Transverse colon (tissue), 4 donors: ENCODE data around the gene TNS3. TPM values are rescaled to one million over a fixed set of nuclear protein-coding genes. Genes with fewer than 3 reads are reported as not detected.

Experiments
- DNase-seq: peaks from one replicate; pipeline ENCODE4 v3.0.0-alpha.2; 2019
- H3K27ac ChIP-seq, 4 donors: fragments of 200-600 bp; sonication (generic); 2 replicates each; pipeline ENCODE4 v1.5.1; 2016 to 2018; ENCODE audit warnings: inconsistent platforms in 4 of 4
- H3K27me3 ChIP-seq: fragments of 200-600 bp; sonication (generic); 2 replicates; pipeline ENCODE4 v1.5.1; 2017; ENCODE audit warnings: inconsistent platforms
- H3K36me3 ChIP-seq, 4 donors: fragments of 200-600 bp; sonication (generic); 2 replicates each; pipeline ENCODE4 v1.5.1; 2017 to 2019; ENCODE audit warnings: inconsistent platforms in 4 of 4
- H3K4me1 ChIP-seq, 4 donors: fragments of 200-600 bp; sonication (generic); 2 replicates each; pipeline ENCODE4 v1.5.1; 2017 to 2020; ENCODE audit warnings: inconsistent platforms in 4 of 4
- H3K4me3 ChIP-seq, 4 donors: fragments of 200-600 bp; sonication (generic); 1 replicate in 1 of 4; 2 replicates in 3 of 4; pipeline versions ENCODE4 v1.5.1 to v1.6.1; 2017 to 2019; ENCODE audit warnings: inconsistent platforms in 4 of 4
- H3K9me3 ChIP-seq, 2 donors: fragments of 200-600 bp; sonication (generic); 2 replicates each; pipeline ENCODE4 v1.5.1; 2017 to 2019; ENCODE audit warnings: inconsistent platforms in 2 of 2
- EP300 ChIP-seq: sonication (generic); formaldehyde crosslinking; IDR thresholded peaks from one replicate; pipeline ENCODE4 v1.6.1; 2017; ENCODE audit warnings: antibody characterized with exemption, low read depth
- POLR2A ChIP-seq: fragments of 450-650 bp; IDR thresholded peaks from one replicate; pipeline ENCODE4 v1.6.1; 2016; ENCODE audit warnings: antibody characterized with exemption, mild to moderate bottlenecking, moderate library complexity
- POLR2AphosphoS5 ChIP-seq, 3 donors: sonication (generic); formaldehyde crosslinking; IDR thresholded peaks; one replicate each; pipeline ENCODE4 v1.6.1; 2016; ENCODE audit warnings: antibody characterized with exemption in 3 of 3
- WGBS, 2 donors: methylation state at CpG; one replicate each; pipeline ENCODE4 v1.1.5; 2018; ENCODE audit warnings: low coverage in 1 of 2; 5-methylcytosine and 5-hydroxymethylcytosine counted together
- in situ Hi-C, 4 donors: fragments of 200-750 bp; cut with MboI; loops; one replicate each; pipeline versions ENCODE4 v1.15.0 to v1.15.1; 2017; ENCODE audit warnings: low sequenced_read_pairs in 3 of 4, low pct_ligation_motif_present in 1 of 4, low pct_unique_long_range_greater_than_20kb in 1 of 4
- intact Hi-C: fragments of 100-400 bp; cut with DNase I; formaldehyde crosslinking; loops from one replicate; pipeline ENCODE4 v1.15.1; 2023; ENCODE audit warnings: low total_unique reads
- total RNA-seq, 4 donors: library from RNA; depleted of rRNA; stranded (reverse); fragments of >200 nt; gene quantifications; one replicate each; pipeline ENCODE4 v1.1.0, GENCODE V29; 2016
- TF ChIP-seq, protein P1 (sequence below), 5 experiments: fragments of 200-600 bp in 3 of 5; fragments of 450-650 bp in 2 of 5; sonication (generic) in 3 of 5; IDR thresholded peaks; 1 replicate in 2 of 5; 2 replicates in 3 of 5; pipeline ENCODE4 v1.5.1; 2016 to 2017; ENCODE audit warnings: antibody characterized with exemption in 5 of 5, inconsistent platforms in 3 of 5, mild to moderate bottlenecking in 2 of 5, moderate library complexity in 1 of 5

TNS3 gene
- total RNA-seq, 4 donors from 2014 or later: 58.5 to 104 (median 72.7) TPM

DNA sequence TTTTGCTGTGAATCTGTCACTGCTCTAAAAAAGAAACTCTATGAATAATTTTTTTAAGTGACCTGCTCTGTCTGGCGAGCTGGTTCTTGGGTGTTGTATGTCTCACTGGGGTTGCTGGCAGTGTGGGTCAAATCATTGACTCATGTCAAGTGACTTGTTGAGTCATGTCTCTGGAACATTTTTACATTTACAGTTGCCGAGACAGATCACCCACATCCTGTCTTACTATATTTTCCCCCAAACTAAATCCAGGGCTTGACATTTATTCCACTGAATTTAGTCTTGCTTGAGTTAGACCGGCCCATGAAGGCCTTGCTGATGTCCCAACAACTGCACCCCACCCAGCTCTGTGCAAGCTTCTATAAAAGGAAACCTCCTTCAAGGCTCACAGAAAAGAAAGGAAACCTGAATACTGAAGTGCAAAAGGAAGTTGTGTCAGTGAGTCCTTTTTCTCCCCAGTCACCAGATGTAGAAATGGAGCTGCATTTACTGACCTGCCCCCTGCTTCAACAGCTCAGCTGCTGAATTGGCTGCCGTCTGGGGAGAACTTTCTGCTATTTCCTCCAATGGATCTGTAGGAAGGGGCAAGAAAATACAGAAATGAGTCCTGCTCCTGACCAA is 290.3 kb downstream of the TNS3 start:
- H3K27me3 ChIP-seq: no peaks in the 10 kb centered on the region
- H3K4me3 ChIP-seq: no peak overlapping the region
- TF ChIP-seq POLR2A (no peak), EP300 (no peak), POLR2AphosphoS5 (IDR thresholded peaks at IDR 0.05) (no peak)
- TF ChIP-seq, protein P1, sequence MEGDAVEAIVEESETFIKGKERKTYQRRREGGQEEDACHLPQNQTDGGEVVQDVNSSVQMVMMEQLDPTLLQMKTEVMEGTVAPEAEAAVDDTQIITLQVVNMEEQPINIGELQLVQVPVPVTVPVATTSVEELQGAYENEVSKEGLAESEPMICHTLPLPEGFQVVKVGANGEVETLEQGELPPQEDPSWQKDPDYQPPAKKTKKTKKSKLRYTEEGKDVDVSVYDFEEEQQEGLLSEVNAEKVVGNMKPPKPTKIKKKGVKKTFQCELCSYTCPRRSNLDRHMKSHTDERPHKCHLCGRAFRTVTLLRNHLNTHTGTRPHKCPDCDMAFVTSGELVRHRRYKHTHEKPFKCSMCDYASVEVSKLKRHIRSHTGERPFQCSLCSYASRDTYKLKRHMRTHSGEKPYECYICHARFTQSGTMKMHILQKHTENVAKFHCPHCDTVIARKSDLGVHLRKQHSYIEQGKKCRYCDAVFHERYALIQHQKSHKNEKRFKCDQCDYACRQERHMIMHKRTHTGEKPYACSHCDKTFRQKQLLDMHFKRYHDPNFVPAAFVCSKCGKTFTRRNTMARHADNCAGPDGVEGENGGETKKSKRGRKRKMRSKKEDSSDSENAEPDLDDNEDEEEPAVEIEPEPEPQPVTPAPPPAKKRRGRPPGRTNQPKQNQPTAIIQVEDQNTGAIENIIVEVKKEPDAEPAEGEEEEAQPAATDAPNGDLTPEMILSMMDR (IDR thresholded peaks at IDR 0.05): no peak
- in situ Hi-C loops: loop anchor here in 1 of 4 donors (25.0 kb wide), 1 partner anchor 521 kb away; no protein-coding TSS in a partner anchor
- H3K9me3 ChIP-seq: no peaks in the 10 kb centered on the region
- H3K27ac ChIP-seq: peak overlapping the region; percentile 17 to 53 (median 32)
- H3K36me3 ChIP-seq: peaks cover 0 to 8% (median 0%) of the 10 kb centered on the region in 4 donors
- peaks cover 6 to 31% (median 14%) of the 10 kb centered on the region in 4 donors for H3K4me1 ChIP-seq
- no peak for DNase-seq
- intact Hi-C loops: no loop called here
- 60% methylated on average over 4 of the region's 4 CpGs; no CpG with 5 or more reads in 1 of the 2 donors for WGBS, 2 donors

DNA sequence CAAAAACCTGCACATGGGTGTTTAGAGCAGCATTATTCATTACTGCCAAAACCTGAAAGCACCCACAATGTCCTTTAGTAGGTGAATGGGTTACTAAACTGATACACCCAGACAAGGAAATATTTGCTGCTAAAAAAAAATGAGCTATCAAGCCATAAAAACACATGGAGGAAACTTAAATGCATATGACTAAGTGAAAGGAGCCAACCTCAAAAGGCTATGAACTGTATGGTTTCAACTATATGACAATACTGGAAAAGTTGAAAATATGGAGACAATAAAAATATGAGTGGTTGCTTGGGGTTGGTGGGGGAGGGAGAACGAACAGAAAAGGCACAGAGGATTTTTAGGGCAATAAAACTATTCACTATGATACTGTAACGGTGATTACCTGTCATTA is 291.0 kb downstream of the TNS3 start:
- intact Hi-C loops (no loop called here), in situ Hi-C loops (loop anchor here in 1 of 4 donors (25.0 kb wide), 1 partner anchor 521 kb away; no protein-coding TSS in a partner anchor)
- no peak for DNase-seq
- H3K4me1 ChIP-seq: peaks cover 6 to 31% (median 14%) of the 10 kb centered on the region in 4 donors
- peak overlapping the region; percentile 17 to 53 (median 32) for H3K27ac ChIP-seq
- no peak overlapping the region for H3K4me3 ChIP-seq
- peaks cover 0 to 8% (median 0%) of the 10 kb centered on the region in 4 donors for H3K36me3 ChIP-seq
- H3K27me3 ChIP-seq: no peaks in the 10 kb centered on the region
- no peaks in the 10 kb centered on the region for H3K9me3 ChIP-seq
- TF ChIP-seq EP300 (no peak), POLR2A (no peak), POLR2AphosphoS5 (IDR thresholded peaks at IDR 0.05) (no peak)
- TF ChIP-seq, protein P1 (IDR thresholded peaks at IDR 0.05): no peak
- 34 to 87% methylated on average over 2 of the region's 2 CpGs for WGBS, 2 donors

DNA sequence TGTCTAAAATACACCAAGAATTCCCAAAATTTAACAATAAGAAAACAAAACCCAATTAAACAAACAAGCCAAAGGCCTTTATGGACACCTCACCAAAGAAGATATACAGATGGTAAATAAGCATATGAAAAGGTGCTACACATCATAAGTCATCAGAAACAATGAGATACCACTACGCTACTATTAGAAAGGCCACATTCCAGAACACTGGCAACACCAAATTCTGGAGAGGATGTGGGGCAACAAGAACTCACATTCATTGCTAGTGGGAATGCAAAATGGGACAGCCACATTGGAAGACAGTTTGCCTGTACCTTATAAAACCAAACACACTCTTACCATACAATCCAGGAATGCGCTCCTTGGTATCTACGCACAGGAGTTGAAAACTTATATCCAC is 291.4 kb downstream of the TNS3 start:
- peak overlapping the region in 1 of 4 donors; percentile 45 for H3K27ac ChIP-seq
- peaks cover 0 to 8% (median 0%) of the 10 kb centered on the region in 4 donors for H3K36me3 ChIP-seq
- H3K4me3 ChIP-seq: no peak overlapping the region
- H3K9me3 ChIP-seq: no peaks in the 10 kb centered on the region
- in situ Hi-C loops: loop anchor here in 1 of 4 donors (25.0 kb wide), 1 partner anchor 522 kb away; no protein-coding TSS in a partner anchor
- DNase-seq: no peak
- no peaks in the 10 kb centered on the region for H3K27me3 ChIP-seq
- peaks cover 6 to 31% (median 14%) of the 10 kb centered on the region in 4 donors for H3K4me1 ChIP-seq
- 98% methylated on average over 3 of the region's 3 CpGs; no CpG with 5 or more reads in 1 of the 2 donors for WGBS, 2 donors
- TF ChIP-seq, protein P1 (IDR thresholded peaks at IDR 0.05): no peak
- TF ChIP-seq POLR2A (no peak), EP300 (no peak), POLR2AphosphoS5 (IDR thresholded peaks at IDR 0.05) (no peak)
- intact Hi-C loops: no loop called here

DNA sequence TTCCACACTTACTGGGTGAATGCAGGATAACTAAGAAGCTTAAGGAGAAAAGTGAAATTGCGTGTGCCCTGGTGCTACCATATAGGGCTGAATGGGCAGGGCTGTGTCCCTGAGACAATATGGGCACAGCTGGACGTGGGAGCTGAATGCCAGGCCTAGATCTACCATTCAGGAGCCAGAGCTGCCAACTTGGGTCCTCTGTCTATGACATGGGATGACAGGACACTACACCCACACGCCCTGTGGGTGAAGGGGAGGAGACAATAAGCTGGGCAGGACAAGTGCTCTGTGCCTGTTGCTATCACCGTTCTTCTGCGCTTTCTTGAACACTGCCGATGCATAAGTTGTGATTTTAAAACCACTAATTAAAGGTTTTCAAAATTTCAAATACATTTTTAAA is 293.9 kb downstream of the TNS3 start:
- H3K36me3 ChIP-seq: peaks cover 0 to 8% (median 0%) of the 10 kb centered on the region in 4 donors
- no peak overlapping the region for H3K27ac ChIP-seq
- H3K4me3 ChIP-seq: no peak overlapping the region
- H3K27me3 ChIP-seq: no peaks in the 10 kb centered on the region
- 94 to 100% methylated on average over 1 to 6 of the region's 6 CpGs for WGBS, 2 donors
- H3K4me1 ChIP-seq: peaks cover 0 to 28% (median 11%) of the 10 kb centered on the region in 4 donors
- no peak for DNase-seq
- TF ChIP-seq, protein P1 (IDR thresholded peaks at IDR 0.05): no peak
- TF ChIP-seq POLR2AphosphoS5 (IDR thresholded peaks at IDR 0.05): no peak
- TF ChIP-seq EP300: no peak
- TF ChIP-seq POLR2A: no peak
- in situ Hi-C loops: loop anchor here in 1 of 4 donors (25.0 kb wide), 1 partner anchor 524 kb away; no protein-coding TSS in a partner anchor
- intact Hi-C loops: no loop called here
- H3K9me3 ChIP-seq: no peaks in the 10 kb centered on the region
